GM12875 (cell line): ENCODE data around the gene NAV2.

Source experiments
- H3K4me3 ChIP-seq: one replicate; pipeline ENCODE4 v1.5.1; 2011; ENCODE audit warnings: low read depth, low read length, control low read depth
- TF ChIP-seq, protein P1 (sequence below): IDR thresholded peaks from 2 replicates; pipeline ENCODE4 v1.5.1; 2011; ENCODE audit warnings: low read depth, mild to moderate bottlenecking, control low read depth, inconsistent platforms, low read length, moderate library complexity, borderline replicate concordance; ENCODE audit not compliant: insufficient read depth

NAV2 gene

GRCh38 chr11:19962801-19963175 lies 250.2 kb downstream of the NAV2 start:
- TF ChIP-seq, protein P1, sequence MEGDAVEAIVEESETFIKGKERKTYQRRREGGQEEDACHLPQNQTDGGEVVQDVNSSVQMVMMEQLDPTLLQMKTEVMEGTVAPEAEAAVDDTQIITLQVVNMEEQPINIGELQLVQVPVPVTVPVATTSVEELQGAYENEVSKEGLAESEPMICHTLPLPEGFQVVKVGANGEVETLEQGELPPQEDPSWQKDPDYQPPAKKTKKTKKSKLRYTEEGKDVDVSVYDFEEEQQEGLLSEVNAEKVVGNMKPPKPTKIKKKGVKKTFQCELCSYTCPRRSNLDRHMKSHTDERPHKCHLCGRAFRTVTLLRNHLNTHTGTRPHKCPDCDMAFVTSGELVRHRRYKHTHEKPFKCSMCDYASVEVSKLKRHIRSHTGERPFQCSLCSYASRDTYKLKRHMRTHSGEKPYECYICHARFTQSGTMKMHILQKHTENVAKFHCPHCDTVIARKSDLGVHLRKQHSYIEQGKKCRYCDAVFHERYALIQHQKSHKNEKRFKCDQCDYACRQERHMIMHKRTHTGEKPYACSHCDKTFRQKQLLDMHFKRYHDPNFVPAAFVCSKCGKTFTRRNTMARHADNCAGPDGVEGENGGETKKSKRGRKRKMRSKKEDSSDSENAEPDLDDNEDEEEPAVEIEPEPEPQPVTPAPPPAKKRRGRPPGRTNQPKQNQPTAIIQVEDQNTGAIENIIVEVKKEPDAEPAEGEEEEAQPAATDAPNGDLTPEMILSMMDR = no peak
- no peak overlapping the region for H3K4me3 ChIP-seq

DNA sequence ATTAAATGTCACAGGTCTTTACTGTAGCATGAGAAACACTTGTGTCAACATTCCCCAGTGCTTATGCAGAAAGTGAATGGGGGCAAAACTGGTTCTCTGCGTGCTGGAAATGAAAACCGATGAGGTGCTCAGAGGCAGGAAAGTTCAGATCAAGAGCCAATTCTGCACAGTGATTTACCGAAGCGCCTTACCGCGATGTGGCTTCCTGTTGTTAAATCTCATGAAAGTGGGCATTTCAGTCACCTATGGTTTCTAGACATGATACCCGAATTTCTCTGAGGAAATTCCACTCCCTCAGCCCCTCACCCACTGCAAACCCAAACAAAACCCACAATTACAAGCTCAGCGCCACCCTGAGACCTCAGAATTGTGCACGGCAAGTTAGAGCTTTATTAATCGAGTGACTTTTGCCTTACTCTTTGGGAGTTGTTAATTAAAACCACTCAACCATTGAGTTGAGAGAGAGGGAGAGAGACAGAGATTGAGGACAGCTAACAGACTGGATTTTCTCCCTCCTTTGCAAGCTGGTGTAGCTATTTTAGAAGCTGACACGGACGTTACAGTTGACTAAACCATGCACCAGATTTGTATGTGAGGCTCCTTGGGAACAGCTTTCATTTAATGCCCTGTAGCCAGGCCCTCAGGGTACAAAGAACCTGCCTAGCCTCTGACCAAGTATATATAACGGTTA lies 251.2 kb downstream of the NAV2 start:
- no peak overlapping the region for H3K4me3 ChIP-seq
- TF ChIP-seq, protein P1 = no peak

- H3K4me3 ChIP-seq = no peak overlapping the region
- TF ChIP-seq, protein P1 = no peak
These were observed 253.8 kb downstream of the NAV2 start for GRCh38 chr11:19966441-19966840.

DNA sequence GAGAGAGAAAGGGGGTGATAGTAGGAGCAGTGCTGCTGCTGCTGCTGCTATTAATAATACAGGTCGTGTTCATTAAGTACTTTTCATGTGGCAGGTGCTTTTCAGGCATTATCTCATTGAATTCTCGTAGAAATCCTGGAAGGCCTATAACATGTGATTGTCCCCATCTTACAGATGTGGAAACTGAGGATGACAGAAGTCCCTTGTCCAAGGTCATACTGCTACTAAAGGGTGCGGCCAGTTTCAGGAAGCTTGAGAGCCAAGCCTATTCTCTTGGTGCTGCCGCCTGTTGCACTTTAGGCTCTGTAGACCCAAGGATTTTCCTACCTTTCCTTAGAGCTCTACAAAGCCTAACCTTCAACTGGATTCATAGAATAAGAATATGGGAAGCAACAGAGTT lies 254.3 kb downstream of the NAV2 start:
- H3K4me3 ChIP-seq = no peak overlapping the region
- TF ChIP-seq, protein P1 = no peak

DNA sequence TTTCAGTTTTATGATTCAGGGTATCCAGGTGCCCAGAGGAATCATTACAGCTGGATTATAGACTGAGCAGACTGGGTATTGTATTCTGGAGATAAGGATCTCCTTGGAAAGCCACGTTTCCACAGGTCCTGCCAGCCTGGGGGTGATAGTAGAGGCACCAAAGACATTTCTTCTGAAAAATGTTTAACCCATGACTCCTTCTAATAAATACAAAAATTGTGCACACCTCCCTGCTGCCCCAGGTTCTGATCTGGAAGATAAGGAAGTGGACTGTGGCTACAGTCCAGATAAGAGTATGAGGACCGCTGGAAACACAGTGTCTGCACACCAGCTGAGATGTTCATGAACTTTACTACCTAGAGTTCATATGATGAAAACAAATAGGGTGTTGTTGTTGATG lies 255.2 kb downstream of the NAV2 start:
- no peak overlapping the region for H3K4me3 ChIP-seq
- TF ChIP-seq, protein P1 = no peak

- H3K4me3 ChIP-seq = no peak overlapping the region
- TF ChIP-seq, protein P1 = no peak
These were observed 256.2 kb downstream of the NAV2 start for GRCh38 chr11:19968860-19969259.

GRCh38 chr11:19970944-19971343 lies 258.3 kb downstream of the NAV2 start:
- TF ChIP-seq, protein P1 = no peak
- no peak overlapping the region for H3K4me3 ChIP-seq
